HepG2 (cell line): Measurements from ENCODE around the gene INKA2. TPM values are rescaled to one million over a fixed set of nuclear protein-coding genes. Genes with fewer than 3 reads are reported as not detected.

Experiments used
- AGO2 ChIP-seq: fragments of 200-400 bp; formaldehyde crosslinking; optimal IDR thresholded peaks from 2 replicates; pipeline ENCODE3; 2017; ENCODE audit warnings: mild to moderate bottlenecking, low read depth, low read length, moderate library complexity
- HNRNPLL ChIP-seq: fragments of 200-400 bp; formaldehyde crosslinking; IDR thresholded peaks from 2 replicates; pipeline ENCODE4 v1.6.1; 2017; ENCODE audit warnings: mild to moderate bottlenecking, low read depth, low read length; ENCODE audit not compliant: poor library complexity, severe bottlenecking
- HOXD1 ChIP-seq: sonication (generic); formaldehyde crosslinking; IDR thresholded peaks from 2 replicates; pipeline ENCODE4 v1.5.0; 2020; ENCODE audit warnings: missing genetic modification reagents
- KMT2A ChIP-seq: sonication (generic); formaldehyde crosslinking; IDR thresholded peaks from 2 replicates; pipeline ENCODE4 v1.4.0; 2020; ENCODE audit warnings: missing genetic modification reagents
- MEIS2 ChIP-seq: sonication (generic); formaldehyde crosslinking; IDR thresholded peaks from 2 replicates; pipeline ENCODE4 v1.9.0; 2021; ENCODE audit warnings: mild to moderate bottlenecking, missing genetic modification reagents
- PAF1 ChIP-seq: IDR thresholded peaks from 2 replicates; pipeline ENCODE4 v1.6.1; 2016; ENCODE audit warnings: missing genetic modification reagents, missing compliant biosample characterization
- POLR2A ChIP-seq, 2 experiments: IDR thresholded peaks; 2 replicates each; pipeline ENCODE4 v1.6.1; 2011; ENCODE audit warnings: low read depth in 2 of 2, low read length in 2 of 2, mild to moderate bottlenecking in 1 of 2, moderate library complexity in 1 of 2; ENCODE audit not compliant: insufficient read depth in 1 of 2
- SMAD9 ChIP-seq: sonication (generic); formaldehyde crosslinking; IDR thresholded peaks from 2 replicates; pipeline ENCODE4 v1.5.1; 2020; ENCODE audit warnings: mild to moderate bottlenecking, missing genetic modification reagents
- TCF7L2 ChIP-seq: IDR thresholded peaks from 2 replicates; pipeline ENCODE4 v1.6.1; 2011; ENCODE audit warnings: mild to moderate bottlenecking, low read depth, low read length, moderate library complexity
- ZFP36L1 ChIP-seq: sonication (generic); formaldehyde crosslinking; IDR thresholded peaks from 2 replicates; pipeline ENCODE4 v1.8.0; 2022; ENCODE audit warnings: mild to moderate bottlenecking, missing genetic modification reagents, moderate library complexity
- ZFP36L2 ChIP-seq: sonication (generic); formaldehyde crosslinking; IDR thresholded peaks from 2 replicates; pipeline ENCODE4 v1.4.0; 2020; ENCODE audit warnings: missing genetic modification reagents
- ZKSCAN5 ChIP-seq: sonication (generic); formaldehyde crosslinking; IDR thresholded peaks from 2 replicates; pipeline ENCODE4 v1.5.1; 2020; ENCODE audit warnings: mild to moderate bottlenecking, missing genetic modification reagents
- ZNF451 ChIP-seq: sonication (generic); formaldehyde crosslinking; IDR thresholded peaks from 2 replicates; pipeline ENCODE4 v1.5.0; 2020; ENCODE audit warnings: mild to moderate bottlenecking, missing genetic modification reagents
- ZNF569 ChIP-seq: sonication (generic); formaldehyde crosslinking; IDR thresholded peaks from 2 replicates; pipeline ENCODE4 v1.5.0; 2020; ENCODE audit warnings: mild to moderate bottlenecking, missing genetic modification reagents, moderate library complexity, borderline replicate concordance
- ZNF761 ChIP-seq: sonication (generic); formaldehyde crosslinking; conservative IDR thresholded peaks from 2 replicates; pipeline ENCODE4 v1.4.0; 2020; ENCODE audit warnings: mild to moderate bottlenecking, missing genetic modification reagents
- polyA plus RNA-seq, 8 experiments: library from polyadenylated mRNA; depleted of rRNA in 3 of 8; stranded (reverse) in 7 of 8; unstranded in 1 of 8; fragments of >200 nt; fragmentation: Illumina TruSeq in 4 of 8; extraction: Trizol in 4 of 8; gene quantifications; 2 replicates each; pipeline versions ENCODE4 v1.2.1 to v1.2.3, GENCODE V29; 2011 to 2016; ENCODE audit warnings: low read depth in 4 of 8, missing spikeins in 1 of 8, mixed read lengths in 1 of 8; ENCODE audit not compliant: insufficient read depth in 1 of 8
- total RNA-seq, 5 experiments: library from RNA; depleted of rRNA; stranded (reverse); fragments of >200 nt; fragmentation: Illumina TruSeq; extraction: Trizol; gene quantifications; 2 replicates each; pipeline ENCODE4 v1.2.3, GENCODE V29; 2016; ENCODE audit warnings: low read depth in 1 of 5
- TF ChIP-seq, protein P1 (sequence below): sonication (generic); formaldehyde crosslinking; IDR thresholded peaks from 2 replicates; pipeline ENCODE4 v1.8.0; 2022; ENCODE audit warnings: mild to moderate bottlenecking, missing genetic modification reagents, moderate library complexity
- TF ChIP-seq, protein P2 (sequence below): sonication (generic); formaldehyde crosslinking; IDR thresholded peaks from 2 replicates; pipeline ENCODE4 v1.4.0; 2020; ENCODE audit warnings: missing genetic modification reagents
- TF ChIP-seq, protein P3 (sequence below), 2 experiments: sonication (generic) in 1 of 2; formaldehyde crosslinking in 1 of 2; IDR thresholded peaks; 2 replicates each; pipeline versions ENCODE4 v1.4.0 to v1.6.1; 2016 to 2020; ENCODE audit warnings: borderline replicate concordance in 1 of 2, low read depth in 1 of 2, mild to moderate bottlenecking in 1 of 2, missing genetic modification reagents in 1 of 2
- TF ChIP-seq, protein P4 (sequence below): sonication (generic); formaldehyde crosslinking; conservative IDR thresholded peaks from 2 replicates; pipeline ENCODE4 v1.4.0; 2020; ENCODE audit warnings: missing genetic modification reagents

The INKA2 gene
- total and polyA plus RNA-seq, 2 of the 13 experiments (the other 11 are each of a cell fraction or from before 2014, with no cell fraction given) = 2.6 to 4.6 TPM

DNA sequence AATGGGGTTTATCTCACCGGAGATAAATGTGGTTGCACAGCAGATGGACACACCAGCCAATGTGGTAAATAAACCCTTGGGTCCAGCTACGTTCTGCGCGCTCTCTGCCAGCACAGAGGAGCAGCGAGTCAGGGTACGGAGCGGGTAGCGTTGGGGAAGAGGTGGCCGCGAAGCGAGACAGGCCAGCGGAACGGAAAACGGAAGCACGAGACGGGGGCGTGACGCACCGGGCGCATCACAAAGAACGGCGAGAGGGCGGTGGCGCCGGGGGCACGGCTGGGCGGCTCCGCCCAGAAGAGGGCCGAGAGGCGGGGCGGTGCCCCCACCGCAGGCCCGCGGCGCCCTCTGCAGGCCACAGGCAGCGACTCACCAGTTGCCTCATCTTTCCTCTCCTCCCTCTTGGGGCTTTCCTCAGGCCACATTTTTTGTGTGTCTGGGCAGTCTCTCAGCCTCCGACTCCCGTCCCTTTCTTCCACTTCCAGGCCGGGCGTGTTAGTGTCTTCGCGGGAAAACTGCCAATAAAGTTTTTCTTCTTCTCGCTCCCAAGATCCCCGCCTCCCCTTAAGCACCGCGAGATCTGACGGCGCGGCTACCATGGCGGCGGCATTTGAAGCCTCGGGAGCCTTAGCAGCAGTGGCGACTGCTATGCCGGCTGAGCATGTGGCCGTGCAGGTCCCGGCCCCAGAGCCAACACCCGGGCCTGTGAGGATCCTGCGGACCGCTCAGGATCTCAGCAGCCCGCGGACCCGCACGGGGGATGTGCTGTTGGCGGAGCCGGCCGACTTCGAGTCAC lies 16.3 kb upstream of the INKA2 start, which contains the start of gene DDX20 (continued):
- TF ChIP-seq ZNF451 (CRISPR knock-in tag) (no peak), HOXD1 (peak; percentile 48; the same call in 1 of the 2 replicates), MEIS2 (CRISPR knock-in tag) (peak; percentile 8), PAF1 (CRISPR knock-in tag) (no peak), SMAD9 (CRISPR knock-in tag) (0 out of 2 replicates have a peak, but pooled peaks have one; percentile 27), ZFP36L2 (CRISPR knock-in tag) (peak; percentile 74; the same call in 1 of the 2 replicates), KMT2A (CRISPR knock-in tag) (peak; percentile 97), POLR2A (IDR thresholded peaks at IDR 0.05; ENCODE audit: insufficient read depth in 1 of 2, low read depth in 2 of 2, low read length in 2 of 2) (peak; percentile 71 to 82), ZKSCAN5 (CRISPR knock-in tag) (no peak), AGO2 (peak; percentile 30), ZNF569 (CRISPR knock-in tag) (no peak), TCF7L2 (no peak), ZFP36L1 (CRISPR knock-in tag) (no peak; the same call in 1 of the 2 replicates), HNRNPLL (peak; percentile 68), ZNF761 (CRISPR knock-in tag) (0 out of 2 replicates have a peak, but pooled peaks have one; percentile 59)
- TF ChIP-seq, protein P1, sequence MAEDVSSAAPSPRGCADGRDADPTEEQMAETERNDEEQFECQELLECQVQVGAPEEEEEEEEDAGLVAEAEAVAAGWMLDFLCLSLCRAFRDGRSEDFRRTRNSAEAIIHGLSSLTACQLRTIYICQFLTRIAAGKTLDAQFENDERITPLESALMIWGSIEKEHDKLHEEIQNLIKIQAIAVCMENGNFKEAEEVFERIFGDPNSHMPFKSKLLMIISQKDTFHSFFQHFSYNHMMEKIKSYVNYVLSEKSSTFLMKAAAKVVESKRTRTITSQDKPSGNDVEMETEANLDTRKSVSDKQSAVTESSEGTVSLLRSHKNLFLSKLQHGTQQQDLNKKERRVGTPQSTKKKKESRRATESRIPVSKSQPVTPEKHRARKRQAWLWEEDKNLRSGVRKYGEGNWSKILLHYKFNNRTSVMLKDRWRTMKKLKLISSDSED = no peak
- TF ChIP-seq, protein P2, sequence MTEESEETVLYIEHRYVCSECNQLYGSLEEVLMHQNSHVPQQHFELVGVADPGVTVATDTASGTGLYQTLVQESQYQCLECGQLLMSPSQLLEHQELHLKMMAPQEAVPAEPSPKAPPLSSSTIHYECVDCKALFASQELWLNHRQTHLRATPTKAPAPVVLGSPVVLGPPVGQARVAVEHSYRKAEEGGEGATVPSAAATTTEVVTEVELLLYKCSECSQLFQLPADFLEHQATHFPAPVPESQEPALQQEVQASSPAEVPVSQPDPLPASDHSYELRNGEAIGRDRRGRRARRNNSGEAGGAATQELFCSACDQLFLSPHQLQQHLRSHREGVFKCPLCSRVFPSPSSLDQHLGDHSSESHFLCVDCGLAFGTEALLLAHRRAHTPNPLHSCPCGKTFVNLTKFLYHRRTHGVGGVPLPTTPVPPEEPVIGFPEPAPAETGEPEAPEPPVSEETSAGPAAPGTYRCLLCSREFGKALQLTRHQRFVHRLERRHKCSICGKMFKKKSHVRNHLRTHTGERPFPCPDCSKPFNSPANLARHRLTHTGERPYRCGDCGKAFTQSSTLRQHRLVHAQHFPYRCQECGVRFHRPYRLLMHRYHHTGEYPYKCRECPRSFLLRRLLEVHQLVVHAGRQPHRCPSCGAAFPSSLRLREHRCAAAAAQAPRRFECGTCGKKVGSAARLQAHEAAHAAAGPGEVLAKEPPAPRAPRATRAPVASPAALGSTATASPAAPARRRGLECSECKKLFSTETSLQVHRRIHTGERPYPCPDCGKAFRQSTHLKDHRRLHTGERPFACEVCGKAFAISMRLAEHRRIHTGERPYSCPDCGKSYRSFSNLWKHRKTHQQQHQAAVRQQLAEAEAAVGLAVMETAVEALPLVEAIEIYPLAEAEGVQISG (CRISPR knock-in tag) = peak; percentile 67; the same call in 1 of the 2 replicates
- TF ChIP-seq, protein P3, sequence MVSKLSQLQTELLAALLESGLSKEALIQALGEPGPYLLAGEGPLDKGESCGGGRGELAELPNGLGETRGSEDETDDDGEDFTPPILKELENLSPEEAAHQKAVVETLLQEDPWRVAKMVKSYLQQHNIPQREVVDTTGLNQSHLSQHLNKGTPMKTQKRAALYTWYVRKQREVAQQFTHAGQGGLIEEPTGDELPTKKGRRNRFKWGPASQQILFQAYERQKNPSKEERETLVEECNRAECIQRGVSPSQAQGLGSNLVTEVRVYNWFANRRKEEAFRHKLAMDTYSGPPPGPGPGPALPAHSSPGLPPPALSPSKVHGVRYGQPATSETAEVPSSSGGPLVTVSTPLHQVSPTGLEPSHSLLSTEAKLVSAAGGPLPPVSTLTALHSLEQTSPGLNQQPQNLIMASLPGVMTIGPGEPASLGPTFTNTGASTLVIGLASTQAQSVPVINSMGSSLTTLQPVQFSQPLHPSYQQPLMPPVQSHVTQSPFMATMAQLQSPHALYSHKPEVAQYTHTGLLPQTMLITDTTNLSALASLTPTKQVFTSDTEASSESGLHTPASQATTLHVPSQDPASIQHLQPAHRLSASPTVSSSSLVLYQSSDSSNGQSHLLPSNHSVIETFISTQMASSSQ (IDR thresholded peaks at IDR 0.05; ENCODE audit: low read depth) = no peak; the same call in 1 of the 2 replicates
- TF ChIP-seq, protein P3 (CRISPR knock-in tag; IDR thresholded peaks at IDR 0.05; ENCODE audit: borderline replicate concordance) = peak; percentile 71; the same call in 1 of the 2 replicates
- TF ChIP-seq, protein P4, sequence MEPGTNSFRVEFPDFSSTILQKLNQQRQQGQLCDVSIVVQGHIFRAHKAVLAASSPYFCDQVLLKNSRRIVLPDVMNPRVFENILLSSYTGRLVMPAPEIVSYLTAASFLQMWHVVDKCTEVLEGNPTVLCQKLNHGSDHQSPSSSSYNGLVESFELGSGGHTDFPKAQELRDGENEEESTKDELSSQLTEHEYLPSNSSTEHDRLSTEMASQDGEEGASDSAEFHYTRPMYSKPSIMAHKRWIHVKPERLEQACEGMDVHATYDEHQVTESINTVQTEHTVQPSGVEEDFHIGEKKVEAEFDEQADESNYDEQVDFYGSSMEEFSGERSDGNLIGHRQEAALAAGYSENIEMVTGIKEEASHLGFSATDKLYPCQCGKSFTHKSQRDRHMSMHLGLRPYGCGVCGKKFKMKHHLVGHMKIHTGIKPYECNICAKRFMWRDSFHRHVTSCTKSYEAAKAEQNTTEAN (CRISPR knock-in tag) = 0 out of 2 replicates have a peak, but pooled peaks have one; percentile 63
